ENCODE results near the gene SCUBE1.
A peak's percentile ranks its signal among the peaks of the same experiment; 100 is the strongest.

Gene SCUBE1

GRCh38 chr22:43277987-43278601 lies 65.1 kb downstream of the SCUBE1 start:
- DNase-seq (ENCODE audit: low read depth) = no peak

DNA sequence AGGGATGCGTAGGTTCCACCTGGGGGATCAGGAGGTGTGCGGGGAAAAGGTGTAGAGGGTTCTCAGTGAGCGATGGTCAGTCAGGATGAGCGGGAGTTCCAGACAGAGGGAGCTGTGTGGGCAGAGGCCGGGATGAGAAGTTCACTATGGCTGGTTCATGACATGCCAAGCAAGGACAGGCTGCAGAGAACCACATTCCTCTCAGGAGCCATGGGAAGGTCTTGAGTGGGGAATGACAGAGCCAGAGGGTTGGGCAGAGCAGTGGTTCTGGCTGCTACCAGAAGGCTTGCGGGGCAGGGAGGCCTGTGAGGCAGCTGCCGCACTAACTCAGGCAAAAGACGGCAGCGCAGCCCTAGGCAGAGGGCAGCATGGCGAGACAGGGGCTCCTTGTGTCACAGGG lies 66.1 kb downstream of the SCUBE1 start:
- DNase-seq (ENCODE audit: low read depth) = no peak

- DNase-seq (ENCODE audit: low read depth) = no peak
Observed at GRCh38 chr22:43276321-43276720, 66.9 kb downstream of the SCUBE1 start.

DNA sequence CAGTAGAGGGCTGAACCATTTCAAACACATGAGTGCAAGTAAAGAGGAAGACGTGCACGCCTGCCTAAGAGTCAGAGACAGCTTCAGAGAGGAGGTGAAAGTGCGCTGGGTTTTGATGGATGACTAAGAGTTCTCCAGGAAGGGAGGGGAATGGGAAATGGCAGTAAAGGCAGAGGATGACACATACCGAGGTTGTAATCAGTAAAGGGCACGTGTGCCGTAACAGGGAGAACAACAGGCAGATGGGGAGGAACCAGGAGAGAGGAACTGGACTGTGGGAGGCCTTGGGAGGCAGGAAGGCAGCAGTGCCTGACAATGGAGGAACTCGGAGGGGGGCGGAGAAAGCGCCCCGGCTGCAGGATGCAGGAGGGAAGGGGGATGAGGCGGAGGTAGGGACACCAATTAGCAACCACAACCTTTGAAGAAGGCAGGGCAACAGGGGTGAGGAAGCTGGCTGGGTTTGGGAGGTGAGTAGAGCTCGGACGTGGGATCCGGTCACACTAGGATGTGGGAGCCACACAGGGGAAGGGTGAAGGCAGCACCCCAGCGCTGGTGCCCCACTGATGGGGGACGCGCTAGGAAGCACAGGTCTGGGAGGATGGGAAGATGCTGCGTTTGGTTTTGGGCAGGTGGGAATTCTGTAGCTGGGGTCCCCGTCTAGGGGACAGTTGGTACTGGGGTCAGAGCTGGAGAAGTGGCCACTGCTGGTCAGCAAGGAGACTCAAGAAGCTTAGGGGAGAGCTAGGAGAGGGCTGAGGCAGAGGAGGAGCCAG lies 67.4 kb downstream of the SCUBE1 start:
- DNase-seq (ENCODE audit: low read depth) = no peak

- no peak for DNase-seq (ENCODE audit: low read depth)
Observed at GRCh38 chr22:43274595-43275240, 68.5 kb downstream of the SCUBE1 start.

- DNase-seq (ENCODE audit: low read depth) = no peak
Observed at GRCh38 chr22:43273902-43274484, 69.2 kb downstream of the SCUBE1 start.

DNA sequence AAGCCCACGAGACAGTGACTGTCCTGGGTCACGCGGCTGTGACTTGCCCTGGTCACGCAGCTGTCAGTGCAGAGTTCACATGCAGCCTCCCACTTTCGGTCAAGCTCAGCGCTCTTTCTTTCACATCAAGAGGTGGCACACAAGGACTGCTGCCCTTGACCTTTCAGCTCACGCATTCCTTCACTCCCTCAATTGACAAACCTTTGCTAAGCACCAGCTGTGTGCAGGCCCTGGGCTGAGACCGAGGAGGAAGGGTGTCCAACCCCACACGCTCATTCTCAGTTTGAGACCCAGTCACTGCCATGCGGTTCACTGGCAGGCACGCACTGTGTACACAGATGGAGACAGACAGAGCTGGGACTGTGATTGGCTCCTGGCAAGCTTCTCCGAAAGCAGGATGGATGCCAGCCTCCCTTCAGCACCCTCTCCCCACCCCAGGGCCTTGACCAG lies 70.3 kb downstream of the SCUBE1 start:
- no peak for DNase-seq (ENCODE audit: low read depth)

DNA sequence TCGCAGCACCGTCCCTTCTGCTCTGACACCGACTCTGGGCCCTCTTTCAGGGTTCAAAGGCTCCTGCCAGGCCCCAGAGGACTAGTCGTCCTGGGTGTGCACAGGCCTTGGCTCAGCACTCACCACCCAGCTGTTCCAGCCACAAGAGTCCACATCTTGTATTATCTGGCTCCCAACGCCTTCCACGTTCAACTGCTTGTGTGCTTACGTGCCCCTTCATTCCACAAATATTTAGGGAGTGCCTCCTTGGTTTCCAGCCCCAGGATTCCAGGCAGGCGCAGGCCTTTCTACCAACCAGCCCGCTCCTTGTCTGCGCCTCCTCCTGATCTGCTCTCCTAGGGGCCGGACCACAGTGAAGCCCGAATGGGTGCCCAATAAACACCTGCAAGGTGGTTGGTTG lies 70.9 kb downstream of the SCUBE1 start:
- no peak for DNase-seq (ENCODE audit: low read depth)

DNA sequence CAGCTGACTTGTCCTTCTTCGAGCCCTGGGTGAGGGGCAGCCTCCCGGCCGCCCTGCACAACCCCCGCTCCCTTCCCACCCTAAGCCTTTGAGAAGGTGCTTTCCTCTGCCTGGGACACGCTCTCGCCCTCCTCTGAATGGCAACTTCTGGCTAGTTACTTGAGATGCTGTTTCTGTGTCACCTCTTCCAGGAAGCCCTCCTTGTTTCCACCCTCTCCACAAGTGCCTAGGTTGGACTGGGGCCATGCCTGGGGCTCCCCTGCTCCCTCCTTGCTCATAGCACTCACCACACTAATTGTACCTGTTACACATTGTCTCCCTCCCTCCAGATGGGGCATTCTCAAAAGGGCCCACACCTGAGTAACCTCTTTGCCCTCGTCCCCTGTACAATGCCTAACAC lies 72.2 kb downstream of the SCUBE1 start:
- DNase-seq (ENCODE audit: low read depth) = no peak

GRCh38 chr22:43270314-43270908 lies 72.8 kb downstream of the SCUBE1 start:
- DNase-seq (ENCODE audit: low read depth) = no peak

GRCh38 chr22:43269646-43270045 lies 73.5 kb downstream of the SCUBE1 start:
- no peak for DNase-seq (ENCODE audit: low read depth)

DNA sequence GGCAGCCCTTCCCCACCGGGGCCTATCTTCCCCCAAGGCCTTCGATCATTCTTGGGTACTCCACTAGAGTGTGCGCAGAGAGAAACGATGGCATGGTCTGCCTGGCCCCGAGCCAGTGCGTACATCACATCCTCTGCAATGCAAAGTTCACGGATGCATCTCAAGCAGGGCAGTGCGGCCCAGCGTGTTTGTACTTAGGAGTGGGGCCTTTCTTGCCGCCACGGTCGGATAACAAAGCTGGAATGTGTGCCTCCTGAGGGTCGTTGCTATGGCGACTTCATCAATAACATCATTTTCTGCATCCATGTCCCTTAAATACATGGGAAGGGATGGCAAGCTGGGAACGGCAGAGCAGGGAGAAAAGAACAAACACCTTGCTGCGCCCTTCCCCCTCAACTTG lies 73.9 kb downstream of the SCUBE1 start:
- DNase-seq (ENCODE audit: low read depth) = no peak

DNA sequence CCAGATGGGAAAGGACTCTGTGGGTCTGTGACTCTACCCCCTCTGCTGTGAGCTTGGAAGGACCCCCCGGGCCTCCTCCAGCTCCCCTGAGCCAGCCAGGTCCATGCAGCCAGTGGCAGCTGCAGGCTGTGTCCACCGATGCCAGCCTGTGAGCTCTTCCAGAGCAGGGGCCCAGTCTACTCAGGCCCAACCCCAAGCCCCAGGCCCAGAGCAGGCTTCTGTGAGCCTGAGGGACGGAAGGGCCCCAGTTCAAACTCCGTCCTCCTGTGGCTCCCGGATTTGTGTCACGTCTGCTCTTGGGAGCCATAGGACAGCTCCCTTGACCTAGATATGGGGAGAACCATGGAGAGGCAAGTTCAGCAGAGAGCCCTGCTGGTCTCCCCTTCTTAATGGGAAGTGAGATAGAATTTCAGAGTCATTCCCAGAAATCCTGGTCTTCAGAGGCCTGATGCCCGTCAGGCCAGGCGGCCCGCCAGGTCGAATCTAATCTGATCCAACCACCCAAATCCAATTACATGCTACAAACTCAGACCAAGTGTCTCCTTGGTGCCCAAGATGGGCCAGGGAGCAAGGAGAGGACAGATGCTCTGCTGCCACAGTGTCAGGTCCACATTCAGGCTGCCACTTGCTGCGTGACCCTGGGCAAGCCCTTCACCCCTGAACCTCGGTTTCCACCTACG lies 75.1 kb downstream of the SCUBE1 start:
- no peak for DNase-seq (ENCODE audit: low read depth)

DNA sequence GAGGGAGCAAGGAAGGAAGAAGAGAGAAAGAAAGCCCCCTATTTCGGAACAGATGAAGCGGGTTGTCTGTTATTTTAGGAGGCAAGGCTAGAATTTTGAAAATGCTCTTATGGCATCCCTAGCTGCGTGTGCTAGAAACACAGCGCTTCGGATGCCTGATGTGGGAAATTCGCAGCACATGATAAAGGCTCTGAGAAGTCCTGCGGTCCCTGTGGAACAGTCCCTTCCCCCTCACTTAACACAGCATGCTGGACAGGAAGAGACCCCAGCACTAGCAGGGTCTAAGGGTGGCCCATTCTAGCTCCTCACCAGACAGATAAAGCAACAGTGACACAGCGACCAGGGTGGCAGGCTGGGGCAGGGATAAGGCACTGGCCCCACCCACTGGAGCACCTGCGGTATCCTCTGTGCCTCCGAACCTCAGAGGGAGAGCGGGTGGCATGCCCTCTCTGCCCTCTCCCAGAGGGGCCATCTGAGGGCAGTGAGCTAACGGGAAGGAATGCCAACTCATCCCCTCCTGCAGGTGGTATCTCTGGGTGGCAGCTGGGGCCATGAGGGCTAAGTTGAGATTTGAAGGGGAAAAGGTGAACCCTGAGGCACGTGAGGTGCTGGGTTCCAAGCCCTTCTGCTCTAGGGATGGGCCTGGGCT lies 75.7 kb downstream of the SCUBE1 start:
- no peak for DNase-seq (ENCODE audit: low read depth)

DNA sequence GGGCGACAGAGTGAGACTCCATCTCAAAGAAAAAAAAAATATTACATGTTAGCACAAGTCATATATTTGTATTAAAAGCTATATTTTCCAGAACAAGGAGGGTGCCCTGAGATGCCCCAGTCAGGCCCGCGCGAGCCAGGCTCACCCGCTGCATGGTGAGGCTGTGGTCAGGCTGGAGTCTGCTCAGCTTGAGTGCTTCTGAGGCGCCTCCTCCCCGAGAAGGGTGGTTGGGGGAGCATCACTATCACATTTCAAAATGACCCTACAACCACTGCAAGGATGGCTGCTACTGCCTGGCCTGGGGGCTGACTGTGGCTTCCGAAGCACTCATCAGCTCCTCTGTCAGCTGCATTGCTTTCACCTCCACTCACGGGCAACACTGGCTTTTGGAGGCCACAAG lies 77.1 kb downstream of the SCUBE1 start:
- DNase-seq (ENCODE audit: low read depth) = no peak

DNA sequence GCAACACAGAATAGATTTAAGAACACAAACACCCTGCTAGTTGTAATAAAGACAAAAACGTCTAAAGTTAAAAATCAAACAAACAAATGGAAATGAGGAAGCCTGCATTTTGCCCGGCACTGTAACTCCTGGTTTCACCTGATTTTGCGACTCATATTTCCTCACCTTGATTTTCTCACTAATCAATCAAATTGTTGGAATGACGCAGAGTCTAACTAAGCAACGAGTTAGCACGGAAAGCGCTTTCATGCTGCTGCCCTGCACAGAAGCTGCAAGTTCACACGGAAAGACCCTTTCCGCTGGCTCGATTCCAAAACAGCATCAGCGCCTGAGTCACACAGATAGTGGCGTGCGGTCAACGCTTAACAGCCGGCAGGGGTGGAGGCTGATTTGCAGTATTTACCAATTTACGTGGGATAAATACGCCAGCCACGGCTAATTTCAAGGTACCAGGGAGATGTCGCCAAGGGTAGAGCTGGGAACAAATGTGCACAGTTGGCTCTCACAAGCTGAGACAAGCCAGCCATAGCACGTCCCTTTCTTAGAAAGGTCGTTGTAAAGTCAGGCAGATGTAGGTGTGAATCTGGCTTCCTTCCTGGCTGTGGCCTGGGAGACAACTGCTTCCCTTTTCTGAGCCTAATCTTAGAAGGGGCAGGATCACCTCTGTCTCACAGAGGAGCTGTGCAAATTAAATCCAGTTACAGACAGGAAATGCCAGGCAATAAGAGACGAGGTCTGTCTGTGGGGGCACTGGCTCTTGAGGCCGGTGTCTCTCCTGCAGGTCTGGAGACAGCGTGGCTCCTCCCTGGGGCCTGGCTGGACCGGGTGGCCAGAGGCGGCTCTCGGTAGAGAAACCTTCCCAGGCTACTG lies 79.3 kb downstream of the SCUBE1 start:
- DNase-seq (ENCODE audit: low read depth) = peak; percentile 81

GRCh38 chr22:43262990-43263644 lies 80.1 kb downstream of the SCUBE1 start:
- DNase-seq (ENCODE audit: low read depth) = peak; percentile 22

DNA sequence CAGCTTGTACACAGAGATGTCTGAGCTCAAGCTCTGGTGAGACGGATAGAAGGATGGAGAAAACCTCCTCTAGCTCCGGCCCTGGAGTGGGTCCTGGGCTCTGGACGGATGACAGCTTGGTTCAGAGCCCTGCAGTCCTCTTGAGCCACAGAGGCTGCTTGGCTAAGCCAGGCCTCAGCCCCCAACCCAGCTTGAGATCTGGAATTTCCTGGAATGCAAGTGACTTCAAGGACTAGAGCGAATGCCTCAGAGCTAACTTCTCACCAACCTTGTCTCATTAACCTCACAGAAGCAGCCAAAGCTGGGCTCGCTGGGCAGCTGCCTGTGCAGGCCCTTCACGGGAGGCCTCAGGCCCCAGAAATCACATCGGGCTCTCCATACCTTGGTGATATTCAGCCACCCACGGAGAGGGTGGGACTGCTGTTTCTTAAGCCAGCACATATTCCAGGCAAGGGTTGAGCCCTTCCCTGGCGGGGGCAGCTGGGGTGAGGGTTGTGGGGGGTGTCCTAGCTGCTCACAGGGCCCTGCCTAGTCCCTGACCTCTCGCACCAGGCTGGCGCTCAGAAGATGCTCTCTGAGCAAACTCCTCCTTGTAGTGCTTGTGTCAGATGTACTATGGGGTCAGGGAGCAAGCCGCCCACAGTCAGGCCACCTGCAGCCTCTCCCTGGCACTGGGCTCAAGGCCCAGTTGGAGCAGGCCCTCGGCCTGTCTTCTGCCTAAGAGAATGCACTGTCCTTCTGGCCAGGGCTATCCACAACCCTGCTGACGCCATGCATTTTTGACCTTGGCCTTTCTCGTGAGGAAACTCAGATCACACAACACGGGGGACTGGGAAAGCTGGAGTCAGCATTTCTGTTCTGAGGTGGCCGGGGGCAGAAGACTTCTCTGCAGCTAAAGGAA lies 82.6 kb downstream of the SCUBE1 start:
- DNase-seq (ENCODE audit: low read depth) = no peak

- DNase-seq (ENCODE audit: low read depth) = no peak
Observed at GRCh38 chr22:43257961-43258360, 85.2 kb downstream of the SCUBE1 start.

All from stimulated activated CD8-positive, alpha-beta memory T cell treated with anti-CD3 and anti-CD28 coated beads, Interleukin-12 subunit alpha, Interleukin-12 subunit beta, amount 100 ng/mL, for 1 hour (primary cell).